GM12878 (cell line): ENCODE data around the gene PRKCE. TPM values are rescaled to one million over a fixed set of nuclear protein-coding genes. Genes with fewer than 3 reads are reported as not detected.

Source experiments
- ATF7 ChIP-seq: fragments of 450-650 bp; IDR thresholded peaks from 2 replicates; pipeline ENCODE4 v1.6.1; 2016; ENCODE audit warnings: low read depth, mild to moderate bottlenecking
- BACH1 ChIP-seq: fragments of 450-650 bp; IDR thresholded peaks from 2 replicates; pipeline ENCODE4 v1.6.1; 2017; ENCODE audit warnings: mild to moderate bottlenecking, borderline replicate concordance
- BRCA1 ChIP-seq: IDR thresholded peaks from 2 replicates; pipeline ENCODE4 v1.6.1; 2011; ENCODE audit warnings: low read depth, low read length, improper control_type of control experiment
- CBX3 ChIP-seq: fragments of 200-600 bp; sonication (generic); IDR thresholded peaks from 2 replicates; pipeline ENCODE4 v1.6.1; 2016; ENCODE audit warnings: low read depth, borderline replicate concordance
- CHD2 ChIP-seq: IDR thresholded peaks from 2 replicates; pipeline ENCODE4 v1.6.1; 2011; ENCODE audit warnings: low read depth, low read length, improper control_type of control experiment, borderline replicate concordance
- CTCF ChIP-seq, 3 experiments: IDR thresholded peaks in 2 of 3; conservative IDR thresholded peaks in 1 of 3; 2 replicates each; pipeline ENCODE4 v1.5.1; 2011; ENCODE audit warnings: low read depth in 3 of 3, low read length in 3 of 3, mild to moderate bottlenecking in 3 of 3, control low read depth in 2 of 3, moderate library complexity in 2 of 3, inconsistent platforms in 1 of 3, mixed read lengths in 1 of 3; ENCODE audit not compliant: control insufficient read depth in 2 of 3, insufficient read depth in 1 of 3; ENCODE audit errors: extremely low read depth in 1 of 3
- E4F1 ChIP-seq: fragments of 450-650 bp; IDR thresholded peaks from 2 replicates; pipeline ENCODE4 v1.6.1; 2018; ENCODE audit warnings: borderline replicate concordance, mild to moderate bottlenecking; ENCODE audit not compliant: partially characterized antibody
- FOXM1 ChIP-seq: IDR thresholded peaks from 2 replicates; pipeline ENCODE4 v1.6.1; 2012; ENCODE audit warnings: low read depth, mild to moderate bottlenecking, inconsistent platforms, low read length, moderate library complexity
- HDAC6 ChIP-seq: fragments of 200-600 bp; sonication (generic); IDR thresholded peaks from one replicate; pipeline ENCODE4 v1.8.0; 2017; ENCODE audit warnings: antibody characterized with exemption; ENCODE audit not compliant: unreplicated experiment
- HDGF ChIP-seq: fragments of 450-650 bp; IDR thresholded peaks from 2 replicates; pipeline ENCODE4 v1.6.1; 2016; ENCODE audit warnings: antibody characterized with exemption
- JUND ChIP-seq: IDR thresholded peaks from 2 replicates; pipeline ENCODE4 v1.6.1; 2012; ENCODE audit warnings: low read depth, mild to moderate bottlenecking, low read length, improper control_type of control experiment, moderate library complexity
- NFYA ChIP-seq: IDR thresholded peaks from 2 replicates; pipeline ENCODE4 v1.6.1; 2011; ENCODE audit warnings: low read depth, mild to moderate bottlenecking, low read length, improper control_type of control experiment, borderline replicate concordance
- NKRF ChIP-seq: fragments of 450-650 bp; conservative IDR thresholded peaks from 2 replicates; pipeline ENCODE4 v1.6.1; 2017; ENCODE audit warnings: mild to moderate bottlenecking, moderate library complexity
- NR2C2 ChIP-seq: IDR thresholded peaks from 2 replicates; pipeline ENCODE4 v1.6.1; 2011; ENCODE audit warnings: borderline replicate concordance, low read depth; ENCODE audit not compliant: control insufficient read depth, insufficient read length
- POLR2AphosphoS5 ChIP-seq: IDR thresholded peaks from 2 replicates; pipeline ENCODE4 v1.6.1; 2011; ENCODE audit warnings: mild to moderate bottlenecking, low read length, inconsistent platforms
- RBBP5 ChIP-seq: fragments of 200-600 bp; sonication (generic); conservative IDR thresholded peaks from 2 replicates; pipeline ENCODE4 v1.6.1; 2016
- RUNX3 ChIP-seq: IDR thresholded peaks from 2 replicates; pipeline ENCODE4 v1.6.1; 2012; ENCODE audit warnings: low read length, inconsistent platforms
- SKIL ChIP-seq: fragments of 450-650 bp; IDR thresholded peaks from 2 replicates; pipeline ENCODE4 v1.6.1; 2017; ENCODE audit warnings: mild to moderate bottlenecking, low read depth, inconsistent platforms; ENCODE audit not compliant: poor library complexity, severe bottlenecking
- STAT3 ChIP-seq: IDR thresholded peaks from 2 replicates; pipeline ENCODE4 v1.6.1; 2011; ENCODE audit warnings: low read depth, low read length, improper control_type of control experiment
- USF1 ChIP-seq: IDR thresholded peaks from 2 replicates; pipeline ENCODE4 v1.6.1; 2011; ENCODE audit warnings: borderline replicate concordance, low read depth, mild to moderate bottlenecking, moderate library complexity, mixed read lengths, low read length; ENCODE audit not compliant: insufficient read depth; ENCODE audit errors: extremely low read length
- polyA plus RNA-seq, 11 experiments: library from polyadenylated mRNA; depleted of rRNA in 4 of 11; unstranded in 6 of 11; stranded (reverse) in 5 of 11; fragments of >200 nt; fragmentation: Nextera tagmentation in 4 of 11; fragmentation: Illumina TruSeq in 1 of 11; extraction: Ambion mirVana in 4 of 11; extraction: Trizol in 1 of 11; gene quantifications; 1 replicate in 1 of 11; 2 replicates in 10 of 11; pipeline versions ENCODE4 v1.2.1 to v1.2.3, GENCODE V29; 2011 to 2016; ENCODE audit warnings: inconsistent platforms in 2 of 11, missing spikeins in 2 of 11, low read depth in 1 of 11
- total RNA-seq, 4 experiments: library from RNA; depleted of rRNA in 3 of 4; stranded (reverse); fragments of >200 nt in 3 of 4; fragmentation: Illumina TruSeq in 1 of 4; extraction: Trizol in 1 of 4; gene quantifications; 2 replicates each; pipeline versions ENCODE4 v1.2.1 to v1.2.3, GENCODE V29; 2013 to 2021

Gene PRKCE
- total and polyA plus RNA-seq, 10 of the 15 experiments (the other 5 are each of a cell fraction or from before 2014, with no cell fraction given) = 2.6 to 28.2 (median 11.3) TPM

- TF ChIP-seq NR2C2 (no peak), SKIL (no peak), E4F1 (no peak), ATF7 (peak; percentile 52), JUND (peak; percentile 39; the same call in 1 of the 2 replicates), NFYA (no peak), RBBP5 (no peak), CHD2 (no peak), BRCA1 (no peak), HDGF (no peak), CBX3 (no peak), RUNX3 (0 out of 2 replicates have a peak, but pooled peaks have one; percentile 31), POLR2AphosphoS5 (no peak), FOXM1 (peak; percentile 58; the same call in 1 of the 2 replicates), NKRF (no peak), USF1 (no peak), HDAC6 (no peak), STAT3 (no peak), BACH1 (no peak; the same call in 1 of the 2 replicates), CTCF (IDR thresholded peaks at IDR 0.05 in 2 of 3, conservative IDR thresholded peaks at IDR 0.05 in 1 of 3; ENCODE audit: control insufficient read depth in 2 of 3, extremely low read depth in 1 of 3, insufficient read depth in 1 of 3, low read depth in 3 of 3, low read length in 3 of 3) (no peak)
Measured at GRCh38 chr2:45806563-45807358, 155.3 kb downstream of the PRKCE start (continued).
